M059J (cell line): ENCODE data around the gene CARD6. TPM values are rescaled to one million over a fixed set of nuclear protein-coding genes. Genes with fewer than 3 reads are reported as not detected.
A peak's percentile ranks its signal among the peaks of the same experiment; 100 is the strongest.
"Not testable (repeated sequence)": the region's sequence is repeated elsewhere in the genome, so short reads cannot be mapped to it uniquely, and the experiment has no call there.

ENCODE experiments used
- DNase-seq: peaks from one replicate; pipeline ENCODE4 v3.0.0-alpha.2; 2012; ENCODE audit warnings: low read depth
- total RNA-seq: library from RNA; depleted of rRNA; stranded (reverse); fragments of >200 nt; shearing (Covaris generic); gene quantifications from 2 replicates; pipeline ENCODE4 v1.2.3, GENCODE V29; 2014; rRNA removed

Gene CARD6
- total RNA-seq, 1 experiment from 2014 or later = 8.0 TPM

GRCh38 chr5:40873286-40873880 is 32.2 kb downstream of the CARD6 start:
- peak; percentile 12 for DNase-seq

GRCh38 chr5:40875958-40876357 is 34.8 kb downstream of the CARD6 start:
- no peak for DNase-seq

- peak; percentile 18 for DNase-seq
Measured at GRCh38 chr5:40877371-40877988, 36.3 kb downstream of the CARD6 start.

GRCh38 chr5:40879163-40879942 is 38.2 kb downstream of the CARD6 start:
- DNase-seq = peak; percentile 46

GRCh38 chr5:40882291-40882690 is 41.1 kb downstream of the CARD6 start:
- DNase-seq = no peak

- DNase-seq = not testable (repeated sequence)
Measured at GRCh38 chr5:40883051-40883450, 41.9 kb downstream of the CARD6 start.

GRCh38 chr5:40895440-40896425 is 54.6 kb downstream of the CARD6 start:
- DNase-seq = not testable (repeated sequence)

- peak; percentile 83 for DNase-seq
Measured at GRCh38 chr5:40904205-40904993, 63.2 kb downstream of the CARD6 start.

GRCh38 chr5:40904994-40905306 is 63.8 kb downstream of the CARD6 start:
- no peak for DNase-seq

GRCh38 chr5:40906351-40906751 is 65.2 kb downstream of the CARD6 start:
- peak; percentile 58 for DNase-seq

- DNase-seq = no peak
Measured at GRCh38 chr5:40909264-40909663, 68.1 kb downstream of the CARD6 start, which contains the start of gene C7. Gene C7, plus strand, starts transcription at chr5:40909497. Its CDS starts 114 bp downstream, at chr5:40909611.

- DNase-seq = no peak
Measured at GRCh38 chr5:40909723-40910122, 68.6 kb downstream of the CARD6 start.

Other genes starting within 250 kb of the CARD6 start
- 4.7 and 9.0 TPM in 2 replicates for gene PTGER4, start 161.5 kb upstream of the CARD6 start, total RNA-seq
- gene TTC33, start 85.4 kb upstream of the CARD6 start, total RNA-seq = 13.6 and 16.7 TPM in 2 replicates
- 59.4 and 79.2 TPM in 2 replicates for gene PRKAA1, start 43.0 kb upstream of the CARD6 start, total RNA-seq
- 116 and 230 TPM in 2 replicates for gene RPL37, start 6.1 kb upstream of the CARD6 start, total RNA-seq
- gene C7, start 68.1 kb downstream of the CARD6 start, total RNA-seq = 0.84 and 7.4 TPM in 2 replicates
- 0.12 and 0.59 TPM in 2 replicates for gene MROH2B, start 230.0 kb downstream of the CARD6 start, total RNA-seq